LNCaP clone FGC (cell line): ENCODE results near the gene TNFRSF14.

Experiments
- DNase-seq: peaks from one replicate; pipeline ENCODE4 v3.0.0-alpha.2; 2011; ENCODE audit warnings: low read depth
- H3K4me3 ChIP-seq: 2 replicates; pipeline ENCODE4 v1.5.1; 2011; ENCODE audit warnings: mild to moderate bottlenecking, low read depth, low read length, control low read depth
- CTCF ChIP-seq: IDR thresholded peaks from 2 replicates; pipeline ENCODE4 v1.5.1; 2012; ENCODE audit warnings: mild to moderate bottlenecking; ENCODE audit not compliant: control insufficient read depth, insufficient read depth; ENCODE audit errors: extremely low read depth

TNFRSF14 gene

DNA sequence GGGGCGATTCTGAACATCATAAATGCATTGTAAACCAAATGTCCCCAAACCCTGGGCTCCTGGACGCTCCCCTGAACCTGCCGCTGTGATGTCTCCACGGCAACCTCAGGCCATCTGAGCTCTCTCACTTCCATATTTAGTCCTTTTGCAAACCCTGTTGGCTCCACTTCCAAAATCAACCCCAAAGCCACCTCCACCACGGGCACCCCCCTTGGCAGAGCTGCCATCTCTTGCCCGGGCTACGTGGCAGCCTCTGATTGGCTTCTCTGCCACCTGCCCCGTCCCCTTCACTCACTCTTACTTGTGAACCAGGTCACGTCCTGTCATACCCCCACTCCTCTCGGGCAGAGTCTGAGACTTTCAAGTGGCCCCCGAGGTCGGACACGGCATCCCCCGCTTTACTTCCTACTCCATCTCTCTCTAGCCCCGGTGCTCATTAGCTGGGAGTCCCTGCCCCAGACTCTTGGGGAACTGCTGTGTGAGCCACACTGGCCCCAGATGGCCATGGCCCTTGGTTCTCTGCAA is 46.2 kb downstream of the TNFRSF14 start:
- TF ChIP-seq CTCF, result no peak
- DNase-seq, result no peak
- no peak overlapping the region for H3K4me3 ChIP-seq

DNA sequence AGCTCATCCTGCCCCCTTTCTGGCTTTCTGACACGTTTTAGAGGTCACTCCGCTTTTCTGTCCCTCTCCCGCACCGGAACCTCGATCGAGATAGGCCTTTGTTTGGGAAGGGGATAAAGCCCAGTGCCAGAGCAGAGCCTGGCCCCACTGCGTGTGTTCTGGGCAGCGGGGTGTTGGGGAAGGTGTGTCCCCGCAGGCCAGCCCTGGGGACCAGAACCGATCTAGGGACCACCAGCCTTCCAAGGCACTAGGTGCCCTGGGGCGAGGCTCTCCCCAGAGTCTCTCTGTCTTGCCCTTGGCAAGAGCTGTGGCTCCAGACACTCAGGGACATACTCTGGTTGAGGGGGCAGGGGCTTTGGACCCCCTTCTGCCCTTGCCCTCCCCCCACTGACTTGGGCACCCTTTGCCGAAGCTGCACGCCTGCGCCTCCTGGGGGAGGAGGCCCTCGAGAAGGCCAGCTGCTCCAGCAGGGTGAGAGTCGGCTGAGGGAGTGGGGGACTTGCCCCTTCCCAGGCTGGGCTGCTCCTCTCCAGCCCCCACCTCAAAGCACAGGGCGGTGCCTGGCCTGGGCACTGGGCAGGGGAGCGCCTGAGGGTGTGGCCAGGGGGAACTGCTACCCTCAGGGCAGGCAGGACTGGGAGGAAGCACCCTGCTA is 46.8 kb downstream of the TNFRSF14 start:
- TF ChIP-seq CTCF, result no peak
- no peak for DNase-seq

GRCh38 chr1:2603521-2604155 is 47.5 kb downstream of the TNFRSF14 start:
- no peak overlapping the region for H3K4me3 ChIP-seq
- no peak for TF ChIP-seq CTCF
- DNase-seq, result no peak

More for the DNA sequence above, 46.8 kb downstream of the TNFRSF14 start:
- H3K4me3 ChIP-seq, result no peak overlapping the region

GRCh38 chr1:2604156-2604843 is 48.1 kb downstream of the TNFRSF14 start:
- no peak for TF ChIP-seq CTCF
- no peak for DNase-seq
- no peak overlapping the region for H3K4me3 ChIP-seq

GRCh38 chr1:2604844-2605508 is 48.8 kb downstream of the TNFRSF14 start:
- no peak for DNase-seq
- no peak for TF ChIP-seq CTCF
- no peak overlapping the region for H3K4me3 ChIP-seq

- DNase-seq, result no peak
- H3K4me3 ChIP-seq, result no peak overlapping the region
- no peak for TF ChIP-seq CTCF
These were observed 49.6 kb downstream of the TNFRSF14 start for GRCh38 chr1:2605509-2606395.
